B cell (primary cell): ENCODE measurements around the gene PEDS1. TPM values are rescaled to one million over a fixed set of nuclear protein-coding genes. Genes with fewer than 3 reads are reported as not detected.

Experiments
- ATAC-seq: fragments of 200-7000 bp; cut with Tn5 transposase; one replicate; pipeline ENCODE4 v1.10.0; 2021; ENCODE audit warnings: low read depth, mild to moderate bottlenecking, moderate number of reproducible peaks, moderate library complexity
- CTCF ChIA-PET: fragments of 350-600 bp; sonication (Branson Sonifier 250); formaldehyde crosslinking; loops from one replicate; lab custom pipeline; 2021; ENCODE audit warnings: antibody characterized with exemption, inconsistent platforms; lab: Charles Lee
- POLR2A ChIA-PET: fragments of 350-600 bp; sonication (Branson Sonifier 250); formaldehyde crosslinking; loops from one replicate; lab custom pipeline; 2021; ENCODE audit warnings: antibody characterized with exemption; lab: Charles Lee
- DNase-seq: peaks from one replicate; pipeline ENCODE4 v3.0.0; 2013
- H2AFZ ChIP-seq: 2 replicates; pipeline ENCODE4 v1.6.1; 2012; ENCODE audit warnings: mild to moderate bottlenecking, low read depth, low read length; ENCODE audit not compliant: insufficient read depth, poor library complexity, severe bottlenecking
- H3K27ac ChIP-seq, 2 donors: 1 replicate in 1 of 2; 2 replicates in 1 of 2; pipeline ENCODE4 v1.5.1; 2012 to 2013; ENCODE audit warnings: low read length in 2 of 2, mild to moderate bottlenecking in 2 of 2, moderate library complexity in 1 of 2
- H3K27me3 ChIP-seq, 4 experiments: fragments of 200-600 bp in 1 of 4; sonication (generic) in 1 of 4; replicated peaks in 1 of 4; 1 replicate in 2 of 4; 2 replicates in 2 of 4; pipeline versions ENCODE4 v1.6.1 to v1.7.0; 2013 to 2016; ENCODE audit warnings: low read length in 3 of 4, mild to moderate bottlenecking in 2 of 4, mixed read lengths in 1 of 4, moderate library complexity in 1 of 4; ENCODE audit not compliant: insufficient read depth in 4 of 4, control insufficient read depth in 3 of 4; ENCODE audit errors: control extremely low read depth in 1 of 4
- H3K36me3 ChIP-seq, 2 experiments: replicated peaks in 1 of 2; 1 replicate in 1 of 2; 2 replicates in 1 of 2; pipeline versions ENCODE4 v1.6.1 to v1.7.1; 2013; ENCODE audit warnings: low read length in 1 of 2; ENCODE audit not compliant: insufficient read depth in 2 of 2, control insufficient read depth in 1 of 2; ENCODE audit errors: control extremely low read depth in 1 of 2, extremely low read depth in 1 of 2
- H3K4me1 ChIP-seq, 2 donors: fragments of 200-600 bp in 1 of 2; sonication (generic) in 1 of 2; 1 replicate in 1 of 2; 2 replicates in 1 of 2; pipeline versions ENCODE4 v1.5.1 to v1.6.1; 2013 to 2017; ENCODE audit warnings: low read length in 2 of 2; ENCODE audit not compliant: control insufficient read depth in 2 of 2, insufficient read depth in 2 of 2
- H3K4me2 ChIP-seq: replicated peaks from 2 replicates; pipeline ENCODE3; 2012; ENCODE audit warnings: mild to moderate bottlenecking, low read depth, low read length; ENCODE audit not compliant: poor library complexity, severe bottlenecking
- H3K4me3 ChIP-seq, 5 experiments: fragments of 200-600 bp in 1 of 5; sonication (generic) in 1 of 5; 1 replicate in 3 of 5; 2 replicates in 2 of 5; pipeline versions ENCODE4 v1.5.1 to v1.7.0; 2011 to 2016; ENCODE audit warnings: low read length in 4 of 5, mild to moderate bottlenecking in 4 of 5, low read depth in 2 of 5, control low read depth in 1 of 5, moderate library complexity in 1 of 5; ENCODE audit not compliant: insufficient read depth in 1 of 5; ENCODE audit errors: control extremely low read depth in 1 of 5, extremely low read depth in 1 of 5
- H3K79me2 ChIP-seq: fragments of 200-600 bp; sonication (generic); one replicate; pipeline ENCODE4 v1.6.0; 2016; ENCODE audit warnings: low read length; ENCODE audit not compliant: control insufficient read depth, insufficient read depth
- H3K9ac ChIP-seq: fragments of 200-600 bp; sonication (generic); 2 replicates; pipeline ENCODE4 v1.6.1; 2017; ENCODE audit warnings: mild to moderate bottlenecking, low read length, moderate library complexity
- H3K9me3 ChIP-seq, 3 donors: one replicate each; pipeline versions ENCODE4 v1.6.1 to v1.7.1; 2013; ENCODE audit warnings: low read length in 2 of 3; ENCODE audit not compliant: control insufficient read depth in 2 of 3, insufficient read depth in 1 of 3; ENCODE audit errors: control extremely low read depth in 1 of 3
- H4K20me1 ChIP-seq: 2 replicates; pipeline ENCODE4 v1.6.0; 2012; ENCODE audit warnings: mild to moderate bottlenecking, low read length; ENCODE audit not compliant: insufficient read depth, control insufficient read depth, poor library complexity, severe bottlenecking
- H3K27ac Mint-ChIP-seq: one replicate; pipeline ENCODE4 v1.8.0; 2021; ENCODE audit warnings: mixed read lengths
- H3K27me3 Mint-ChIP-seq: one replicate; pipeline ENCODE4 v1.8.0; 2021; ENCODE audit warnings: mixed read lengths
- H3K4me1 Mint-ChIP-seq: one replicate; pipeline ENCODE4 v1.8.0; 2021; ENCODE audit warnings: mixed read lengths
- H3K4me3 Mint-ChIP-seq: one replicate; pipeline ENCODE4 v1.8.0; 2021; ENCODE audit warnings: mixed read lengths
- H3K9me3 Mint-ChIP-seq: one replicate; pipeline ENCODE4 v1.8.0; 2022; ENCODE audit warnings: mixed read lengths; ENCODE audit not compliant: insufficient read depth
- EZH2 ChIP-seq: IDR thresholded peaks from 2 replicates; pipeline ENCODE4 v1.6.1; 2012; ENCODE audit warnings: borderline replicate concordance, low read depth, mild to moderate bottlenecking, moderate library complexity, low read length; ENCODE audit not compliant: insufficient read depth, poor library complexity, severe bottlenecking
- WGBS: methylation state at CpG from one replicate; pipeline ENCODE4 v1.1.5; 2013; ENCODE audit warnings: missing lambda C conversion rate; ENCODE audit not compliant: insufficient coverage; 5-methylcytosine and 5-hydroxymethylcytosine counted together
- intact Hi-C: fragments of 100-400 bp; cut with micrococcal nuclease; formaldehyde crosslinking; loops from one replicate; pipeline ENCODE4 v1.10.0; 2022
- polyA plus RNA-seq: library from polyadenylated mRNA; depleted of rRNA; stranded (reverse); fragments of >200 nt; gene quantifications from 2 replicates; pipeline ENCODE4 v1.2.3, GENCODE V29; 2012
- total RNA-seq, 2 donors: library from RNA; stranded (reverse); fragments of 120-200 nt in 1 of 2; gene quantifications; 1 replicate in 1 of 2; 2 replicates in 1 of 2; pipeline versions ENCODE4 v1.2.3 to v1.2.4, GENCODE V29; 2013 to 2022
- TF ChIP-seq, protein P1 (sequence below): fragments of 200-600 bp; IDR thresholded peaks from one replicate; pipeline ENCODE4 v1.8.0; 2022; ENCODE audit warnings: antibody characterized with exemption, mild to moderate bottlenecking

Gene PEDS1
- total and polyA plus RNA-seq, 2 donors (not counting 1 experiment from before 2014, with no cell fraction given): 11.2 to 38.7 TPM

DNA sequence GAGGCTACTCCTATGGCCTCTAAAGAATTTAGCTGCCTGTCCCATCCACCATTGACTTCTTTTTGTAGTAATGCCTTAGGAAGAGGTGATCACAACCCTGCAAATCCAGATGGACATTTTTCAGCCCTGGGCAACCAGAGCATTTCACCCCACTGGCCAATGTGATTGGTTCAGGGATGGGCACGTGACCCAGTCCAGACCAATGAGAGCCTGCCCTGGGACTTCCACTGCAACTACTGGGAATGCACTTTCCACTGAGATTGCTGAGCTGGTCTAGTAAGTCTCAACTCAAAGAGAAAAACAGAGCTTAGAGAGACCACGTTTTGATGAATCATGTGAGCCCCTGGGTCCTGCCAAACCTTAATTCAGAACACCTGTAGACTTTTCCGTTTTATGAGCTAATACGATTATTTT is 31.7 kb downstream of the PEDS1 start:
- POLR2A ChIA-PET: no interaction called here

More for the DNA sequence above, 31.7 kb downstream of the PEDS1 start:
- ATAC-seq (no peak), DNase-seq (no peak)
- intact Hi-C loops: loop anchor here (1.0 to 2.0 kb wide), 2 partner anchors 47 to 57 kb away; no protein-coding TSS in a partner anchor
- H3K4me3 Mint-ChIP-seq: no peak overlapping the region
- Histone ChIP-seq H3K27ac (no peak overlapping the region), H3K9me3 (no peaks in the 10 kb centered on the region), H3K36me3 (peaks cover 7 to 26% of the 10 kb centered on the region in 2 experiments), H3K79me2 (no peaks in the 10 kb centered on the region), H3K9ac (no peak overlapping the region), H3K4me3 (no peak overlapping the region), H3K4me1 (no peaks in the 10 kb centered on the region), H2AFZ (no peak overlapping the region), H3K27me3 (no peaks in the 10 kb centered on the region), H4K20me1 (no peaks in the 10 kb centered on the region), H3K4me2 (no peak overlapping the region)
- WGBS: 100% methylated on average over 1 of the region's 4 CpGs
- H3K9me3 Mint-ChIP-seq: no peaks in the 10 kb centered on the region
- peaks cover 5% of the 10 kb centered on the region for H3K4me1 Mint-ChIP-seq
- H3K27ac Mint-ChIP-seq: no peak overlapping the region
- no peaks in the 10 kb centered on the region for H3K27me3 Mint-ChIP-seq
- TF ChIP-seq, protein P1, sequence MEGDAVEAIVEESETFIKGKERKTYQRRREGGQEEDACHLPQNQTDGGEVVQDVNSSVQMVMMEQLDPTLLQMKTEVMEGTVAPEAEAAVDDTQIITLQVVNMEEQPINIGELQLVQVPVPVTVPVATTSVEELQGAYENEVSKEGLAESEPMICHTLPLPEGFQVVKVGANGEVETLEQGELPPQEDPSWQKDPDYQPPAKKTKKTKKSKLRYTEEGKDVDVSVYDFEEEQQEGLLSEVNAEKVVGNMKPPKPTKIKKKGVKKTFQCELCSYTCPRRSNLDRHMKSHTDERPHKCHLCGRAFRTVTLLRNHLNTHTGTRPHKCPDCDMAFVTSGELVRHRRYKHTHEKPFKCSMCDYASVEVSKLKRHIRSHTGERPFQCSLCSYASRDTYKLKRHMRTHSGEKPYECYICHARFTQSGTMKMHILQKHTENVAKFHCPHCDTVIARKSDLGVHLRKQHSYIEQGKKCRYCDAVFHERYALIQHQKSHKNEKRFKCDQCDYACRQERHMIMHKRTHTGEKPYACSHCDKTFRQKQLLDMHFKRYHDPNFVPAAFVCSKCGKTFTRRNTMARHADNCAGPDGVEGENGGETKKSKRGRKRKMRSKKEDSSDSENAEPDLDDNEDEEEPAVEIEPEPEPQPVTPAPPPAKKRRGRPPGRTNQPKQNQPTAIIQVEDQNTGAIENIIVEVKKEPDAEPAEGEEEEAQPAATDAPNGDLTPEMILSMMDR: no peak
- no peak for TF ChIP-seq EZH2
- CTCF ChIA-PET: interaction anchor here (0.9 to 20.7 kb wide), 11 partner anchors 11 to 343 kb away, joined by 3 to 297 read pairs (median 5); partner anchors contain the start of gene PEDS1
